22Rv1 (cell line): ENCODE data around the gene MON1B.

Source experiments
- H3K27ac ChIP-seq: fragments of 450-650 bp; 2 replicates; pipeline ENCODE4 v1.5.1; 2017
- CTCF ChIP-seq: fragments of 450-650 bp; IDR thresholded peaks from 2 replicates; pipeline ENCODE4 v1.5.1; 2017; ENCODE audit warnings: mild to moderate bottlenecking
- ZFX ChIP-seq: fragments of 450-650 bp; IDR thresholded peaks from 2 replicates; pipeline ENCODE4 v1.6.1; 2017; ENCODE audit warnings: antibody characterized with exemption, borderline replicate concordance

MON1B gene

DNA sequence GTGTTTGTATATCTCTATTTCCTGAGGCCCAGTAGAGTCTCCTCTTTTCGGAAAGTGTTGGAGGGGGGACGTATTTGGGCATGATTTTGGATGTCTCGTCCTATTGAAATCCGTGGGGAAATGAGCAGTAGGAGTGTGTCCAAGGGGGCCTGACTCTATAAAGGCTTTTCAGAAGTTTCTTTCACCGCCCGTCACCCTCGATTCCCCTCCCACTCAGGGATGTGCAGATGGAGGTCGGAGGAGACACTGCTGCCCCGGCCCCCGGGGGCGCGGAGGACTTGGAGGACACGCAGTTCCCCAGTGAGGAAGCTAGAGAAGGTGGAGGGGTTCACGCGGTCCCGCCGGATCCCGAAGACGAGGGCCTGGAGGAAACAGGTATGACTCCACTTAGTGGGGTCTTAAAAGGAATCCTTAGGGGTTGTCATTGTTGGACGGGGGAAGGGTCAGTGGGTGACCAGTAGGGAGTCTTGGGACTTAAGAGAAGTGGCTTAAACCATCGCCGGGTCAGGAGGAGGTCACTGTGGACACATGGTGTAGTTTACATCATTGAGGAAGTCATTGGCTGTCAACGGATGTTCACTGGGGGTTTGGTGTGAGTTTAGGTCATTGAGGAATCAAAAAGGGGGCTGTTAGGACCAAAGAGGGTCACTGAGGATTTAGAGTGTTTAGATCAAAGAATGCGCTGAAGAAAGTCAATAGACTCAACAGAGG is 424 bp downstream of the MON1B start:
- TF ChIP-seq ZFX (no peak), CTCF (no peak)
- H3K27ac ChIP-seq: peak overlapping the region; percentile 97

- no peak for TF ChIP-seq CTCF
- TF ChIP-seq ZFX: no peak
- H3K27ac ChIP-seq: no peak overlapping the region
These were observed 2.4 kb downstream of the MON1B start for GRCh38 chr16:77193377-77193776.

- no peak for TF ChIP-seq CTCF
- TF ChIP-seq ZFX: no peak
- no peak overlapping the region for H3K27ac ChIP-seq
These were observed 3.6 kb downstream of the MON1B start for GRCh38 chr16:77194295-77195231.

GRCh38 chr16:77195411-77195810 is 4.4 kb downstream of the MON1B start:
- TF ChIP-seq ZFX (no peak), CTCF (no peak)
- no peak overlapping the region for H3K27ac ChIP-seq

DNA sequence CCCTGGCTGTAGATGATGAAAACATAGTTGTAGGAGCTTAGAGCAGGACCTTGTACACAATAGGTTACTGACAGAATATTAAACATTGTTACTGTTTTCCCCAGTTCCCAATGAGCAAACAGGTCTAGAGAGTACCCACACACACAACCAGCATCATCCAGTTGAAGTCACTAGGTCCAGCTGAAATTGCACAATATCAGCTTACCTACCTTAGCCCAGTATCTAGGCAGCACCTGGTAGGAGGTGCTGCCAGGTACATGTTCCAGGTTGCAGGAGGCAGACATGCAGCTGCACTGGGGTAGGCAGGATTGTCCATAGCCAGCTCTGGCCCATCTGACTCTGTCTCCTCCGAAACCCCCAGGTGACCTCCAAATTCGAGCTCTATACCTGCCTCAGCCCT is 6.8 kb downstream of the MON1B start:
- H3K27ac ChIP-seq: no peak overlapping the region
- no peak for TF ChIP-seq CTCF
- no peak for TF ChIP-seq ZFX

DNA sequence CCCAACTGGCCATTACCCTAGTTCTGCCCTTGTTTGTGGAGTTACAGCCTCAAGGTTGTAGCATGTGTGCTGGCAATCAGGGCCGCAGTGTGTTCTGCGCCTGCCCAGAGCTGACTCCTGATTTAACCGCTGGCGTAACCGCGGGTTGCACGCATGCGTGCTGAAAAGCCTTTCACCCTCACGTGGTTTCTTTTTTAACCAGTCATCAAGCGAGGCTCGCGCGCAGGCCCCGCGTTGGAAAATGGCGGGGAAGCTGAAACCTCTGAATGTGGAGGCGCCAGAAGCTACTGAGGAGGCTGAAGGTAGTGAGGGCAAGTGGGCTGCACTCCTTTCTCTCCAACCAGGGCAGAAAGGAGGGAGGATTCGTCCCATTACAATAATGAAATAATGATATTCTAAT is 8.2 kb downstream of the MON1B start, which contains the start of gene SYCE1L:
Gene SYCE1L (plus strand): TSS at position 198 of the 400 bp plus-strand sequence. CDS start 44 bp downstream, at position 242.
- no peak within 1 kb of the TSS for H3K27ac ChIP-seq
- TF ChIP-seq ZFX (no peak), CTCF (no peak)

GRCh38 chr16:77206533-77206932 is 15.5 kb downstream of the MON1B start:
- H3K27ac ChIP-seq: no peak overlapping the region
- TF ChIP-seq CTCF (no peak), ZFX (no peak)
